GM12865 (cell line): ENCODE results near the gene PNPLA3.
A peak's percentile ranks its signal among the peaks of the same experiment; 100 is the strongest.

Source experiments
- DNase-seq: peaks from one replicate; pipeline ENCODE4 v3.0.0; 2010; ENCODE audit warnings: low read depth
- H3K4me3 ChIP-seq: 2 replicates; pipeline ENCODE4 v1.5.1; 2011; ENCODE audit warnings: mild to moderate bottlenecking, low read depth, low read length, control low read depth
- TF ChIP-seq, protein P1 (sequence below): IDR thresholded peaks from 2 replicates; pipeline ENCODE4 v1.5.1; 2011; ENCODE audit warnings: low read length, control low read depth, low read depth, inconsistent platforms; ENCODE audit not compliant: insufficient read depth; ENCODE audit errors: missing control alignments

Gene PNPLA3

DNA sequence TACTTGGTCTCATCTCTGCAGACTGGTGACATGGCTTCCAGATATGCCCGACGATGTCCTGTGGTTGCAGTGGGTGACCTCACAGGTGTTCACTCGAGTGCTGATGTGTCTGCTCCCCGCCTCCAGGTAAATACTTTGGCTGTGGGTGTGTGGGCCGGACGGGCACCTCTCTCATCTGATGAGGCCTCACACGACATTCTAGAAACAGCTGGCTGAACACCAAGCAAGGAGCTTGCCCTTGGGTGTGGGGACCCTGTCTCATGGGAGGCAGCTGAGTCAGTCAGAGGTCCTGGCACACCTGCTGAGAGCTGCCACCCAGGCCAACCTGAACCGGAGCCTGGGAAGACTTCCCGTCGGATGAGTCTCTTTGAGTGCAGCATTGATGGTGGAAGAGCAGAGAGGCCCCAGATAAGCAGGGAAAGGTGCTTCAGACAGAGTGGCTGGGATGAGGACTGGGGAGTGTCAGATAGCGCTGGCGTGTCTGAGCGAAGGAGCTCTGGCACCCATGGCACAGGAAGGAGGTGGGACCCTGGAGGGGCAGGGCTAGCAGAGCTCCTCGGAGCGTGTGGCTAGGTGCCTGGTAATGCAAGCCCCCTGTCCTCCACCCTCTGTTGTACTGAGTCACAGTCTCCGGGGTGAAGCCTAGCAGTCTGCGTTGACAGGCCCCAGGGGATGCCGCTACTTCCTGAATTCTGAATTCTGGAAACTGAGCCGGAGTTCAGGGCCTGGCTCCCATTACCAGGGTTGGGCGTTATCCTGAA lies 21.2 kb downstream of the PNPLA3 start:
- no peak overlapping the region for H3K4me3 ChIP-seq

GRCh38 chr22:43945632-43946383 lies 22.2 kb downstream of the PNPLA3 start:
- DNase-seq: peak; percentile 74
- TF ChIP-seq, protein P1, sequence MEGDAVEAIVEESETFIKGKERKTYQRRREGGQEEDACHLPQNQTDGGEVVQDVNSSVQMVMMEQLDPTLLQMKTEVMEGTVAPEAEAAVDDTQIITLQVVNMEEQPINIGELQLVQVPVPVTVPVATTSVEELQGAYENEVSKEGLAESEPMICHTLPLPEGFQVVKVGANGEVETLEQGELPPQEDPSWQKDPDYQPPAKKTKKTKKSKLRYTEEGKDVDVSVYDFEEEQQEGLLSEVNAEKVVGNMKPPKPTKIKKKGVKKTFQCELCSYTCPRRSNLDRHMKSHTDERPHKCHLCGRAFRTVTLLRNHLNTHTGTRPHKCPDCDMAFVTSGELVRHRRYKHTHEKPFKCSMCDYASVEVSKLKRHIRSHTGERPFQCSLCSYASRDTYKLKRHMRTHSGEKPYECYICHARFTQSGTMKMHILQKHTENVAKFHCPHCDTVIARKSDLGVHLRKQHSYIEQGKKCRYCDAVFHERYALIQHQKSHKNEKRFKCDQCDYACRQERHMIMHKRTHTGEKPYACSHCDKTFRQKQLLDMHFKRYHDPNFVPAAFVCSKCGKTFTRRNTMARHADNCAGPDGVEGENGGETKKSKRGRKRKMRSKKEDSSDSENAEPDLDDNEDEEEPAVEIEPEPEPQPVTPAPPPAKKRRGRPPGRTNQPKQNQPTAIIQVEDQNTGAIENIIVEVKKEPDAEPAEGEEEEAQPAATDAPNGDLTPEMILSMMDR: peak; percentile 87
- no peak overlapping the region for H3K4me3 ChIP-seq

More for the DNA sequence above, 21.2 kb downstream of the PNPLA3 start:
- TF ChIP-seq, protein P1: no peak
- DNase-seq: no peak

- DNase-seq: no peak
- H3K4me3 ChIP-seq: no peak overlapping the region
- TF ChIP-seq, protein P1: no peak
Measured at GRCh38 chr22:43946384-43946667, 22.7 kb downstream of the PNPLA3 start.

GRCh38 chr22:43948836-43949406 lies 25.3 kb downstream of the PNPLA3 start:
- no peak for DNase-seq
- TF ChIP-seq, protein P1: no peak
- H3K4me3 ChIP-seq: no peak overlapping the region

DNA sequence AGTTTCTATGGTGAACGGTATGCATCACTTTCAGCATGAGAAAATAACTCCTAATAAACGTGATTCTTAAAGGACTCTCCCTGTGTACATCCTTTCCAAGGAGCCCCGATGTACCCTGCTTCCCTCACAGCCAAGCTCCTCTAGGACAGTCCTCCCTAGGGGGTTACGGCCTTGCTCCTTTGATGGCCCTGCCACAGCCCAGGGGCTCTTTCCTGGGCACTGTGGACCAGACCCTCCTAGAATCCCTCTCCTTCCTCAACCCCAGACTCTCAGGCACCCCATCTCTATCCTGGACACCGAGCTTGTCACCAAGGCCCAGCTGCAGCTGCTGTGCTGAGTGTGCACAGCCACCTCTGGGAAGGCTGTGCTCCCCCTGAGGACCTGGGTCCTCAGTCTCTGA lies 27.8 kb downstream of the PNPLA3 start:
- no peak for DNase-seq
- H3K4me3 ChIP-seq: no peak overlapping the region
- TF ChIP-seq, protein P1: no peak

- DNase-seq: no peak
- TF ChIP-seq, protein P1: no peak
- no peak overlapping the region for H3K4me3 ChIP-seq
Measured at GRCh38 chr22:43951966-43952365, 28.4 kb downstream of the PNPLA3 start.
